Upper lobe of left lung (tissue), 4 donors: ENCODE results near the gene SNCAIP.

ENCODE experiments used
- EP300 ChIP-seq, 4 donors: sonication (generic); formaldehyde crosslinking; IDR thresholded peaks; one replicate each; pipeline ENCODE4 v1.5.1; 2017; ENCODE audit warnings: antibody characterized with exemption in 4 of 4, control low read depth in 2 of 4
- TF ChIP-seq, protein P1 (sequence below), 6 experiments: fragments of 450-650 bp in 4 of 6; fragments of 200-600 bp in 2 of 6; sonication (generic) in 2 of 6; IDR thresholded peaks; one replicate each; pipeline ENCODE4 v1.5.1; 2016 to 2019; ENCODE audit warnings: antibody characterized with exemption in 6 of 6

GRCh38 chr5:122435761-122436160 lies 123.7 kb downstream of the SNCAIP start:
- TF ChIP-seq, protein P1, sequence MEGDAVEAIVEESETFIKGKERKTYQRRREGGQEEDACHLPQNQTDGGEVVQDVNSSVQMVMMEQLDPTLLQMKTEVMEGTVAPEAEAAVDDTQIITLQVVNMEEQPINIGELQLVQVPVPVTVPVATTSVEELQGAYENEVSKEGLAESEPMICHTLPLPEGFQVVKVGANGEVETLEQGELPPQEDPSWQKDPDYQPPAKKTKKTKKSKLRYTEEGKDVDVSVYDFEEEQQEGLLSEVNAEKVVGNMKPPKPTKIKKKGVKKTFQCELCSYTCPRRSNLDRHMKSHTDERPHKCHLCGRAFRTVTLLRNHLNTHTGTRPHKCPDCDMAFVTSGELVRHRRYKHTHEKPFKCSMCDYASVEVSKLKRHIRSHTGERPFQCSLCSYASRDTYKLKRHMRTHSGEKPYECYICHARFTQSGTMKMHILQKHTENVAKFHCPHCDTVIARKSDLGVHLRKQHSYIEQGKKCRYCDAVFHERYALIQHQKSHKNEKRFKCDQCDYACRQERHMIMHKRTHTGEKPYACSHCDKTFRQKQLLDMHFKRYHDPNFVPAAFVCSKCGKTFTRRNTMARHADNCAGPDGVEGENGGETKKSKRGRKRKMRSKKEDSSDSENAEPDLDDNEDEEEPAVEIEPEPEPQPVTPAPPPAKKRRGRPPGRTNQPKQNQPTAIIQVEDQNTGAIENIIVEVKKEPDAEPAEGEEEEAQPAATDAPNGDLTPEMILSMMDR (IDR thresholded peaks at IDR 0.05) = no peak
- no peak for TF ChIP-seq EP300 (IDR thresholded peaks at IDR 0.05)
